Panc1 (cell line): ENCODE data around the gene WNK2. TPM values are rescaled to one million over a fixed set of nuclear protein-coding genes. Genes with fewer than 3 reads are reported as not detected.

Source experiments
- ATAC-seq: fragments of 200-7000 bp; cut with Tn5 transposase; 2 replicates; pipeline ENCODE4 v1.9.1; 2020; ENCODE audit warnings: mild to moderate bottlenecking, moderate library complexity
- BruUV-seq: library from RNA; stranded (reverse); fragments of 400-500 nt; replicated peaks from 2 replicates; lab custom pipeline; 2021; lab: Mats Ljungman, UMichigan
- CTCF ChIA-PET: fragments of 300-600 bp; sonication (Branson Sonifier 250); formaldehyde crosslinking; loops from one replicate; lab custom pipeline; 2022; ENCODE audit warnings: antibody characterized with exemption; lab: Charles Lee
- POLR2A ChIA-PET: fragments of 300-600 bp; sonication (Branson Sonifier 250); formaldehyde crosslinking; loops from one replicate; lab custom pipeline; 2022; ENCODE audit warnings: antibody characterized with exemption; lab: Charles Lee
- DNase-seq: peaks from one replicate; pipeline ENCODE4 v3.0.0-alpha.2; 2010; ENCODE audit warnings: low read depth, low spot score
- H3K27ac ChIP-seq: 2 replicates; pipeline ENCODE4 v1.5.1; 2011; ENCODE audit warnings: mild to moderate bottlenecking, low read length, inconsistent platforms
- H3K27me3 ChIP-seq: fragments of 200-500 bp; sonication (Bioruptor generic); 2 replicates; pipeline ENCODE4 v1.6.0; 2014; ENCODE audit warnings: low read length, inconsistent platforms; ENCODE audit not compliant: control insufficient read depth, insufficient read depth
- H3K36me3 ChIP-seq: fragments of 200-500 bp; sonication (Bioruptor generic); 2 replicates; pipeline ENCODE4 v1.5.1; 2014; ENCODE audit warnings: inconsistent platforms, mild to moderate bottlenecking, low read length, moderate library complexity; ENCODE audit not compliant: control insufficient read depth, insufficient read depth
- H3K4me1 ChIP-seq: 2 replicates; pipeline ENCODE4 v1.5.1; 2011; ENCODE audit warnings: inconsistent platforms, mild to moderate bottlenecking, low read length, moderate library complexity; ENCODE audit not compliant: control insufficient read depth, insufficient read depth
- H3K4me3 ChIP-seq, 2 experiments: 2 replicates each; pipeline ENCODE4 v1.5.1; 2011 to 2012; ENCODE audit warnings: low read depth in 2 of 2, low read length in 2 of 2, mild to moderate bottlenecking in 2 of 2, inconsistent platforms in 1 of 2, moderate library complexity in 1 of 2
- H3K9me3 ChIP-seq: fragments of 200-500 bp; sonication (Bioruptor generic); 2 replicates; pipeline ENCODE4 v1.5.1; 2014; ENCODE audit warnings: low read depth, mild to moderate bottlenecking, inconsistent platforms, low read length, moderate library complexity; ENCODE audit not compliant: control insufficient read depth, insufficient read depth
- CTCF ChIP-seq: fragments of 450-650 bp; IDR thresholded peaks from 2 replicates; pipeline ENCODE4 v1.5.1; 2017; ENCODE audit warnings: mild to moderate bottlenecking
- POLR2AphosphoS5 ChIP-seq: IDR thresholded peaks from 2 replicates; pipeline ENCODE4 v1.6.1; 2012; ENCODE audit warnings: mild to moderate bottlenecking, low read depth, low read length, moderate library complexity
- REST ChIP-seq, 2 experiments: IDR thresholded peaks; 2 replicates each; pipeline ENCODE4 v1.6.1; 2011 to 2012; ENCODE audit warnings: low read depth in 2 of 2, control low read depth in 1 of 2, low read length in 1 of 2, mild to moderate bottlenecking in 1 of 2, moderate library complexity in 1 of 2; ENCODE audit not compliant: insufficient read depth in 1 of 2
- SIN3A ChIP-seq: IDR thresholded peaks from 2 replicates; pipeline ENCODE4 v1.6.1; 2012; ENCODE audit warnings: low read depth, mild to moderate bottlenecking, low read length, moderate library complexity, borderline replicate concordance; ENCODE audit not compliant: insufficient read depth
- TCF7L2 ChIP-seq: IDR thresholded peaks from 2 replicates; pipeline ENCODE4 v1.6.1; 2011; ENCODE audit warnings: mild to moderate bottlenecking, low read depth, low read length, inconsistent platforms
- in situ Hi-C: cut with HindIII; loops from 2 replicates; pipeline ENCODE4 v1.10.0; 2016; ENCODE audit warnings: low sequenced_read_pairs, low pct_unique_long_range_greater_than_20kb
- intact Hi-C: fragments of 100-400 bp; cut with micrococcal nuclease; formaldehyde crosslinking; loops from one replicate; pipeline ENCODE4 v1.10.0; 2022; ENCODE audit not compliant: unreplicated experiment
- total RNA-seq: library from RNA; stranded (reverse); gene quantifications from one replicate; pipeline ENCODE4 v1.2.1, GENCODE V29; 2021; ENCODE audit not compliant: unreplicated experiment

The WNK2 gene
- total RNA-seq, 1 experiment from 2014 or later = 13.7 TPM

GRCh38 chr9:93183131-93183662, 742 bp upstream of the WNK2 start:
- no peaks in the 10 kb centered on the region for H3K36me3 ChIP-seq
- in situ Hi-C loops = no loop called here
- ATAC-seq (no peak), DNase-seq (no peak)
- H3K4me1 ChIP-seq = no peaks in the 10 kb centered on the region; the same call in 1 of the 2 replicates
- peak overlapping the region; percentile 40 to 42 for H3K4me3 ChIP-seq
- TF ChIP-seq SIN3A = no peak
- no peak for TF ChIP-seq CTCF
- TF ChIP-seq TCF7L2 = no peak
- TF ChIP-seq POLR2AphosphoS5 = no peak
- TF ChIP-seq REST (IDR thresholded peaks at IDR 0.05; ENCODE audit: insufficient read depth in 1 of 2, low read depth in 2 of 2, low read length in 1 of 2) = no peak
- no peaks in the 10 kb centered on the region for H3K27me3 ChIP-seq
- no TSS peak for BruUV-seq
- POLR2A ChIA-PET = no interaction called here
- intact Hi-C loops = no loop called here
- H3K27ac ChIP-seq = no peak overlapping the region
- no peaks in the 10 kb centered on the region for H3K9me3 ChIP-seq
- CTCF ChIA-PET = no interaction called here

GRCh38 chr9:93184432-93185265, 710 bp downstream of the WNK2 start:
- Histone ChIP-seq H3K27ac (no peak overlapping the region), H3K36me3 (no peaks in the 10 kb centered on the region), H3K4me1 (no peaks in the 10 kb centered on the region; the same call in 1 of the 2 replicates), H3K9me3 (no peaks in the 10 kb centered on the region), H3K27me3 (no peaks in the 10 kb centered on the region), H3K4me3 (peak overlapping the region; percentile 40 to 41)
- no peak for TF ChIP-seq SIN3A
- TF ChIP-seq REST (IDR thresholded peaks at IDR 0.05; ENCODE audit: insufficient read depth in 1 of 2, low read depth in 2 of 2, low read length in 1 of 2) = no peak
- no peak for TF ChIP-seq TCF7L2
- TF ChIP-seq CTCF = no peak
- no peak for TF ChIP-seq POLR2AphosphoS5
- ATAC-seq (peak; percentile 80), DNase-seq (no peak)
- in situ Hi-C loops (no loop called here), intact Hi-C loops (no loop called here)
- ChIA-PET POLR2A (no interaction called here), CTCF (no interaction called here)
- BruUV-seq = no TSS peak
